Measurements from ENCODE around the gene PPARG. TPM values are rescaled to one million over a fixed set of nuclear protein-coding genes. Genes with fewer than 3 reads are reported as not detected.
A peak's percentile ranks its signal among the peaks of the same experiment; 100 is the strongest.

Gene PPARG
- total RNA-seq = 10 to 100 TPM; 10.4 to 18.9 (median 15.1) TPM
- 16.7 TPM for polyA plus RNA-seq
- long read RNA-seq, donor 1, transcript PPARG-207 (7 exons, 1,722 nt) = minor isoform, 16 of 45 reads
- long read RNA-seq, donor 1, transcript PPARG-202 (8 exons, 1,870 nt) = major isoform, 19 of 45 reads
- long read RNA-seq, donor 1, partial matches to known transcripts = 0 of 45 reads
- long read RNA-seq, donor 1, other reads (novel, unspliced or antisense) = 4 of 45 reads
- long read RNA-seq, donor 2, transcript PPARG-207 (7 exons, 1,722 nt) = major isoform, 7 of 13 reads
- long read RNA-seq, donor 2, transcript PPARG-202 (8 exons, 1,870 nt) = minor isoform, 6 of 13 reads
- long read RNA-seq, donor 2, partial matches to known transcripts = 0 of 13 reads
- long read RNA-seq, donor 2, other reads (novel, unspliced or antisense) = 0 of 13 reads
- long read RNA-seq, donor 3, transcript PPARG-207 (7 exons, 1,722 nt) = minor isoform, 7 of 39 reads
- long read RNA-seq, donor 3, transcript PPARG-202 (8 exons, 1,870 nt) = major isoform, 20 of 39 reads
- long read RNA-seq, donor 3, partial matches to known transcripts = 4 of 39 reads
- long read RNA-seq, donor 3, other reads (novel, unspliced or antisense) = 6 of 39 reads
- long read RNA-seq, donor 4, transcript PPARG-202 (8 exons, 1,870 nt) = major isoform, 13 of 19 reads
- long read RNA-seq, donor 4, partial matches to known transcripts = 0 of 19 reads
- long read RNA-seq, donor 4, other reads (novel, unspliced or antisense) = 1 of 19 reads

DNA sequence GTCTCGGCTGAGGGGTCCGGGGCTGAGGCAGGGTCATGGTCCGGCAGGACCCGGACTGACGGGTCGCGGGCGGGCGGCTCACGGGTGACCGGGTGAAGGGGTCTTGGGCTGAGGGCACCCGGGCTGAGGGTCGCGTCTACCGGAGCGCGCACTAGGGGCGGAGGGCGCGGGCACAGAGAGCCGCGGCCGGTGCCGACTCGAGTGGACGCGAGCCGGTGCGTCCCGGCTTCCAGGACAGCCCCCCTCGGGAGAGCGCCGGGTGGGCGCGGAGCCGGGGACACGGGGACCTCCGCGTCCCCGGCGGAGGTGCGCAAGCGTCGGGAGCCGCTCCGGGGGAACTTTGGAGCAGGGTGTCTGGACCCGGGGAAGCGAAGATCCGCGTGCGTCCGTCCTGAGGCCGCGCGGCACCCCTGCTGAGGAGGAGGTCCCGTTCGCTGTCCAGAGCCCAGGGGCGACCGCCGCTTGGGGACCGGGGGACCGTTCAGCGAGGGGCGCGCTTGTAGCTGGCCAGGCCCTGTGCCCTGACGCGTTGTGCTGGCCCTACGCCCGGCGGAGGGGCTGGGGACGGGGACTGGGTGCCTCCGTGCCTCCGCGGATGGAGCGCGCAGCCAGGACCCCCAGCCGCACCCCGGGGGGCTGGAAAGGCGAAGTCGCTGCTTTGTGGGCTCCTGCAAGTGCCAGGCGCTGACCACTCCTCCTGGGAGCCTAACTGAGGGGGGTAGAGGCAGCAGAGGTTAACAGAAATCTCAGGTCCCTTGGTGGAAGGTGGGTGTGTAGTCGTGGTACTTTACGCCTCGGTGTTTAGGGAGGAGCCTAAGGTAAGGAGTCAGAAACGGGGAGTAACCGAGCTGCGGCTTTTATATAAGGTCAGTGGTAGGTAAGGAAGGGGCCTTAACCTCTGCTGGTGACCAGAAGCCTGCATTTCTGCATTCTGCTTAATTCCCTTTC lies at the start of gene PPARG:
TSS of gene PPARG (plus strand) at position 889 of the 948 bp plus-strand sequence. CDS start 90,642 bp downstream, outside the sequence.
- Histone ChIP-seq H3K4me1 (ENCODE audit: control insufficient read depth, insufficient read depth, low read length) (no peaks in the 10 kb centered on the region), H3K9me3 (ENCODE audit: control insufficient read depth, low read length) (no peaks in the 10 kb centered on the region), H3K4me3 (ENCODE audit: low read length) (peak within 1 kb of the TSS; percentile 61), H3K27ac (ENCODE audit: low read length) (peak within 1 kb of the TSS; percentile 79), H3K27me3 (ENCODE audit: control insufficient read depth, insufficient read depth) (no peaks in the 10 kb centered on the region)
- peak; percentile 55 to 80 (median 74) for DNase-seq
- under 1% methylated on average over 87 of the region's 87 CpGs for WGBS
- intact Hi-C loops (cut with DNase I) = loop anchor here in 1 of 4 donors (5.0 kb wide), 1 partner anchor 194 kb away; the partner anchor contains the start of gene TSEN2
- ATAC-seq = peak; percentile 76 to 79

DNA sequence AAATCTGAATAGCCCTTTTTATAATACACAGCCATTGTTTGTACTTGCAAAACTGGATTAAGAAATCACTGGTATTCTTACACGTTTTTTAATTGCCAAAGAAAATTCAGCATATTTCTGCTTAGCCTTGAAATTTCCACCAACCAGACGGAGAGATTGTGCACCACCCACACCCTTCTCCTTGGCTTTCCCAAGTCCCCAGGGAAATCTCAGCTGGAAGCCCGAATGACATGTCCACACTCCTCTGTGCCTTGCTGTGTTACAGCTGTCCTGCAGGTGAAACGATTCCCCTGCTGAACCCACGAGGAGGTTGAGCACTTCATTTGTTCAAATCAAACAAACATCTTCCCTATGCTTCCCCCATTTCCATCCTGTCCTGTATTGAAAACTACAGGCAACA lies 49.6 kb upstream of the PPARG start:
- Histone ChIP-seq H3K27ac (ENCODE audit: low read length) (peak overlapping the region; percentile 23), H3K4me3 (ENCODE audit: low read length) (no peak overlapping the region), H3K4me1 (ENCODE audit: control insufficient read depth, insufficient read depth, low read length) (peaks cover 2% of the 10 kb centered on the region), H3K27me3 (ENCODE audit: control insufficient read depth, insufficient read depth) (no peaks in the 10 kb centered on the region), H3K9me3 (ENCODE audit: control insufficient read depth, low read length) (no peaks in the 10 kb centered on the region)
- WGBS = 29% methylated on average over 5 of the region's 5 CpGs
- DNase-seq (peak; percentile 68 to 75 (median 71)), ATAC-seq (peak; percentile 95 to 96)
- intact Hi-C loops (cut with DNase I) = no loop called here

DNA sequence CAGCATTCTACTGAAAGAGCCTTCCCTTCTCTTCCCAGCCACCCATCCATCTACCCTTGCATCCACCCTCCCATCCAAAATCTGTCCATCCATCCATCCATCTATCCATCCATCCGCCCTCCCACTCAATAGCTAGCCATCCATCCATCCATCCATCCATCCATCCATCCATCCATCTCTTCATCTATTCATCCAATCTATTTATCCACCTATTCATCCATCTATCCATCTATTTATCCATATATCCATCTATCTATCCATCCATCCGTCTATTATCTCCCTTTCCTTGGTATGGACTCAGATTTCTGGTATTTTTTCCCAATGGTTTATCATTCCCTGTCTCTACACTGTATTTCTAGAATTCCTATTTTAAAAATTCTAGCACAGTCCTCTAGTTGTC lies 46.1 kb upstream of the PPARG start:
- Histone ChIP-seq H3K4me1 (ENCODE audit: control insufficient read depth, insufficient read depth, low read length) (peaks cover 2% of the 10 kb centered on the region), H3K27ac (ENCODE audit: low read length) (no peak overlapping the region), H3K9me3 (ENCODE audit: control insufficient read depth, low read length) (no peaks in the 10 kb centered on the region), H3K4me3 (ENCODE audit: low read length) (no peak overlapping the region), H3K27me3 (ENCODE audit: control insufficient read depth, insufficient read depth) (no peaks in the 10 kb centered on the region)
- ATAC-seq (no peak), DNase-seq (no peak)
- WGBS = 65% methylated on average over 2 of the region's 2 CpGs
- intact Hi-C loops (cut with DNase I) = no loop called here

DNA sequence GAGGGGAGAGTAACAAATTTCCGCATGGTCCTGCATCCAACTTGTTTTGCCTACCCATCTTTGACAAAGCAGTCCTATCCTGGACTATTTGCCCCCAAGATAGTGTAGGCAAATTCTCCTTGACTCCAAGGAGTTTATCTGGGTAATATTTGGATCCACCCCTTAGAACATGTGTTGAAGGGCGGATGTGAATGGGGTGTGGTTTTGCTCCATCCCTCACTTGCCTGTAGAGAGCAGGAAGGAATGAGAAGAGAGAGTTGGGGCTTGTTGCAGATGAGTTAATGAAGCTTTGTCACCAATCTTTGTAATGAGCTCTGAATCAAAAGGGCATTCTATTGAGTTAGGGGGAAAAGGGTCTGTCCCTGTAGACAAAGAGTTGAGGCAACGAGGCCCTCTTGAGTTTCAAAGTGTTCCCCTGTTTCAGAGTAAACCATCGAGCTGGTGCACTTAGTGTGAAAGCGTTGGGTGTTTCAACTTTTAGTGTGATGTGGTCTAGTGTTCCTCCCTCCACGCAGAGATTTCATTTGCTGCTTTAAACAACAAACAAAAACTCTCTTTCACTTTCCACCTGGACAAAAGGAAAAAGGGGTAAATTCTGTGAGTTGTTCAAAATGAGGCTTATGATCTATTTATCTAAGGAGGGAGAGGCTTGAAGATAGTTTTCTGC lies 42.2 kb upstream of the PPARG start:
- Histone ChIP-seq H3K27ac (ENCODE audit: low read length) (no peak overlapping the region), H3K4me3 (ENCODE audit: low read length) (no peak overlapping the region), H3K27me3 (ENCODE audit: control insufficient read depth, insufficient read depth) (no peaks in the 10 kb centered on the region), H3K9me3 (ENCODE audit: control insufficient read depth, low read length) (no peaks in the 10 kb centered on the region), H3K4me1 (ENCODE audit: control insufficient read depth, insufficient read depth, low read length) (no peaks in the 10 kb centered on the region)
- no peak for DNase-seq
- no peak for ATAC-seq
- intact Hi-C loops (cut with DNase I) = no loop called here
- WGBS = 74% methylated on average over 6 of the region's 6 CpGs

DNA sequence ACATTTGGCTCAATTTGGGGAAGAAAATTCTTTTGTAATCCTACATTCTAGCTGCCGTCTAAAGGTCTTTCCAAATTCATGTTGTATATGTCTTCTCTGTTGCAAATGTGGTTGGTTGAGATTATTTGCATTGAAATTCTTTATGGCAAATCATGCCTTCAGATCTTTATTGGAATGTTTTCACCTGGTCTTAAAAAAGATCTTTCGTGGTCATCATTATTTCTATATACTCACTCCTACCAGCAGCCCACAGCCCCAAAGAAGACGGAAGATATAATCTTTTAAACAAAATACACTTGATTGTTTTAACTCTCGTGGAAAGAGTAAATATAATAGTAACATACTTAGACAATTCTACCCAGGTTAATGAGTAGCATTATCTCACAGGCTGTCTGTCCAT lies 41.5 kb upstream of the PPARG start:
- no peaks in the 10 kb centered on the region for H3K27me3 ChIP-seq (ENCODE audit: control insufficient read depth, insufficient read depth)
- intact Hi-C loops (cut with DNase I) = no loop called here
- 88% methylated on average over 4 of the region's 4 CpGs for WGBS
- no peak for ATAC-seq
- no peak overlapping the region for H3K4me3 ChIP-seq (ENCODE audit: low read length)
- H3K27ac ChIP-seq (ENCODE audit: low read length) = no peak overlapping the region
- no peaks in the 10 kb centered on the region for H3K4me1 ChIP-seq (ENCODE audit: control insufficient read depth, insufficient read depth, low read length)
- DNase-seq = no peak
- H3K9me3 ChIP-seq (ENCODE audit: control insufficient read depth, low read length) = no peaks in the 10 kb centered on the region

DNA sequence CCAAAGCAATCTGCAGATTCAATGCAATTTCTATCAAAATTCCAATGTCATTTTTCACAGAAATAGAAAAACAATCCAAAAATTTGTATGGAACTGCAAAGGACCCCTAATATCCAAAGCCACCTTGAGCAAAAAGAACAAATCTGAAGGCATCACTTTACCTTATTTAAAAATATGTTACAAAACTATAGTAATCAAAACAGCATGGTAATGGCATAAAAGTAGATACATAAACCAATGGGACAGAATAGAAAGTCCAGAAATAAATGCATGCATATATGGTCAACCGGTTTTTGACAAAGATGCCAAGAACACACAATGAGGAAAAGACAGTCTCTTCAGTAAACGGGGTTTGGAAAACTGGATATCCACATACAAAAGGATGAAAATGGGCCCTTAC lies 39.4 kb upstream of the PPARG start:
- 95% methylated on average over 2 of the region's 2 CpGs for WGBS
- H3K27ac ChIP-seq (ENCODE audit: low read length) = no peak overlapping the region
- intact Hi-C loops (cut with DNase I) = no loop called here
- no peak for DNase-seq
- H3K4me1 ChIP-seq (ENCODE audit: control insufficient read depth, insufficient read depth, low read length) = no peaks in the 10 kb centered on the region
- no peak overlapping the region for H3K4me3 ChIP-seq (ENCODE audit: low read length)
- ATAC-seq = no peak
- H3K9me3 ChIP-seq (ENCODE audit: control insufficient read depth, low read length) = no peaks in the 10 kb centered on the region
- H3K27me3 ChIP-seq (ENCODE audit: control insufficient read depth, insufficient read depth) = no peaks in the 10 kb centered on the region

DNA sequence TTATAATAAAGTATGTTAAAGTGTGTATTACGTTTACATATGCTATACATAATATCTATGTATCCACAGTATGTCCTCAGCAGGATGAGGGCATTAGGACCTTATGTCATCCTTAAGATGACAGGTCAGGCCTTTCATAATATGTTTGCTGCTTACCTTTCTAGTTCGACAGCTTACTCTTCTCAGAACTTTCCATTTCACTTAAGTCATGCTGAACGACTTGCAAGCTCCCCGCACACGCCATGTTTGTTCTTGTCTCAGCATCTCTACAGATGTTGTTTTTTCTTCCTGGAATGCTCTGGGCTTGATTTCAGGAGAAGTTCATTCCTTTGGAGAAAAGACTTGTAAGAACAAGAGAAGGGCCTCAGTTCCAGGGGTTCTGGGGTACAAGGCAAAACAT lies 36.0 kb upstream of the PPARG start:
- no peak overlapping the region for H3K27ac ChIP-seq (ENCODE audit: low read length)
- WGBS = 88% methylated on average over 5 of the region's 5 CpGs
- H3K9me3 ChIP-seq (ENCODE audit: control insufficient read depth, low read length) = no peaks in the 10 kb centered on the region
- H3K4me1 ChIP-seq (ENCODE audit: control insufficient read depth, insufficient read depth, low read length) = no peaks in the 10 kb centered on the region
- ATAC-seq (no peak), DNase-seq (no peak)
- no peaks in the 10 kb centered on the region for H3K27me3 ChIP-seq (ENCODE audit: control insufficient read depth, insufficient read depth)
- no peak overlapping the region for H3K4me3 ChIP-seq (ENCODE audit: low read length)
- intact Hi-C loops (cut with DNase I) = no loop called here

DNA sequence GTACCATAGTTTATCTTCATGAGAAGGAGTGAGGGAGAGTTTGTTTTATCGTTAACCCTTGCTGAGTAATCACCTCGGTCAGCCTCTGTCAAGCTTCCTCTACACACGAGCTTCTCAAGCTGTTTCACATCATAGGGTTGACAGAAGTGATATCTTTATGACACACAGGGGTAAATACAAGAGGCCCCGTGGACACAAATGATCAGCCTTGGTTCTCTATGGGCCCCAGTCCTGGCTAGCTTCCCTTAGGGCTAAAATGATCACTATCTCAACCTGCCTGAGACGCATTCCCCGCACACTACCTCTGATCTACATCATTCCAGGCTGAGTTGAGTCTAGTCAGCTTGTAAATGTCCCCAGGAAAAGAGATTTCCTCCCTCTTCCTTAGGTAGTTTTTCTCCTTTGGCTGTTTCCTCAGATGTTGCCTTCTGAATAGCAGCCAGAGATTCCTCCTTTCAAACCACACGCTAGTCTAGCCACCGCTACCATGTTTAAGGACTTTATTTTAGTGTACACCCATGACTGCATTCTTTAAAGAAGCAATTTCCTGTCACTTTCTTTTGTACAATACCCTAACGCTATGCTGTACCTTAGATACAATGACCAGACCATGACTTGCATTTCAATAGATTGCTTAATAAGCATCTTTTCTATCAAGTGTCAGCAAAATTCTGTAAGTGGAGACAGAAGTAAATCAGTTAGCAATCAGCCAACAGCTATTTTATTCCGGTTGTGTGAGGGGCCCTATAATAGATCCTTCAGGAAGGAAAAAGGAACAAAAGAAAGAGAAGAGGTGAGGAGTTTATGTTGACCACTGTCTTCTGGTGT lies 35.1 kb upstream of the PPARG start:
- intact Hi-C loops (cut with DNase I) = no loop called here
- WGBS = 44% methylated on average over 10 of the region's 10 CpGs

DNA sequence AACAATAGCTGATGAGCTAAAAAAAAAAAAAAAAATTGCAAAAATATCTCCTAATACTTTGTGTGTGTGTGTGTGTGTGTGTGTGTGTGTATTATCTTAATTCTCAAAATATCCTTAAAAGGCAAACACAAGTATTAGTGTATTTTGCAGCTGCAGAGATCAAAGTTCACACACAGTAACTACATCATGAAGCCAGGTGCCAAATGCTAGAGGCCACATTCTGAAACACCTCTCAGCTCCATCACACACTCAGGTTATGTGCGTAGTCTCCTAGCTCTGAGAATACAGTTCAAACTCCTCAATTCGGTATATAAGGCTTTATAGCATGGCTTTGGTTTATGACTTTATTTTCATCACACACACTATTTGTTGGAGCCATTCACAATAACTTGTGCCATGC lies 33.5 kb upstream of the PPARG start:
- no peak overlapping the region for H3K27ac ChIP-seq (ENCODE audit: low read length)
- no peak overlapping the region for H3K4me3 ChIP-seq (ENCODE audit: low read length)
- intact Hi-C loops (cut with DNase I) = no loop called here
- no peaks in the 10 kb centered on the region for H3K27me3 ChIP-seq (ENCODE audit: control insufficient read depth, insufficient read depth)
- 94% methylated on average over 2 of the region's 2 CpGs for WGBS
- H3K4me1 ChIP-seq (ENCODE audit: control insufficient read depth, insufficient read depth, low read length) = no peaks in the 10 kb centered on the region
- DNase-seq = no peak
- H3K9me3 ChIP-seq (ENCODE audit: control insufficient read depth, low read length) = no peaks in the 10 kb centered on the region
- ATAC-seq = no peak

More for the DNA sequence above, 35.1 kb upstream of the PPARG start:
- no peaks in the 10 kb centered on the region for H3K4me1 ChIP-seq (ENCODE audit: control insufficient read depth, insufficient read depth, low read length)
- H3K9me3 ChIP-seq (ENCODE audit: control insufficient read depth, low read length) = no peaks in the 10 kb centered on the region
- DNase-seq = no peak
- no peak overlapping the region for H3K4me3 ChIP-seq (ENCODE audit: low read length)
- ATAC-seq = no peak
- H3K27ac ChIP-seq (ENCODE audit: low read length) = no peak overlapping the region
- H3K27me3 ChIP-seq (ENCODE audit: control insufficient read depth, insufficient read depth) = no peaks in the 10 kb centered on the region

DNA sequence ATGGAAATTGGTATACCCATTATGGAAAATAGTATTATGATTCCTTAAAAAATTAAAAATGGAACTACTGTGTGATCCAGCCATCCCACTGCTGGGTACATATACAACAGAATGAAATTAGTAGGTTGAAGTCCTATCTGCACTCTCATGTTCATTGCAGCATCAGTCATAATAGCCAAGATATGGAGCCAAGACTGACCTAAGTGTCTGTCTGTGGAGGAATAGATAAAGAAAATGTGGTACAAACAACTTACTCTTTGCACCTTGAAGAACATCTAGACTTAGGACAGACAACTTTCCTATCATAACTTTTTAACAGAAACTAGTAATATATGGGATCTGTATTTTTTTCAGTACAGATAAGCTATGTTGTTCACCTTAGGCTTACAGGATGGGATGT lies 30.0 kb upstream of the PPARG start:
- ATAC-seq (no peak), DNase-seq (no peak)
- Histone ChIP-seq H3K4me3 (ENCODE audit: low read length) (no peak overlapping the region), H3K27me3 (ENCODE audit: control insufficient read depth, insufficient read depth) (no peaks in the 10 kb centered on the region), H3K9me3 (ENCODE audit: control insufficient read depth, low read length) (no peaks in the 10 kb centered on the region), H3K4me1 (ENCODE audit: control insufficient read depth, insufficient read depth, low read length) (no peaks in the 10 kb centered on the region), H3K27ac (ENCODE audit: low read length) (no peak overlapping the region)
- intact Hi-C loops (cut with DNase I) = no loop called here
